A673 (cell line): ENCODE measurements around the gene OBSCN.

ENCODE experiments used
- CTCF ChIP-seq: fragments of 300-800, 200-600 bp; sonication (generic); conservative IDR thresholded peaks from 2 replicates; pipeline ENCODE4 v1.5.1; 2017; ENCODE audit warnings: low read depth, mild to moderate bottlenecking, antibody characterized with exemption, low read length, moderate library complexity, mixed read lengths
- EZH2 ChIP-seq: fragments of 200-600 bp; sonication (generic); IDR thresholded peaks from 2 replicates; pipeline ENCODE4 v1.6.1; 2017; ENCODE audit warnings: borderline replicate concordance, low read depth, mild to moderate bottlenecking, mixed read lengths, antibody characterized with exemption, low read length; ENCODE audit not compliant: poor library complexity, severe bottlenecking

- TF ChIP-seq EZH2 (no peak), CTCF (no peak)
These were observed 10.2 kb upstream of the OBSCN start for GRCh38 chr1:228197555-228198147.
